Stimulated activated CD4-positive, alpha-beta T cell treated with anti-CD3 and anti-CD28 coated beads, Interleukin-1b, Interleukin-23, amount 100 ng/mL, for 48 hours (primary cell): Measurements from ENCODE around the gene PLXND1.
A peak's percentile ranks its signal among the peaks of the same experiment; 100 is the strongest.

Experiments
- DNase-seq: peaks from one replicate; pipeline ENCODE4 v3.0.0-alpha.2; 2020

The PLXND1 gene

GRCh38 chr3:129581623-129582022 is 24.9 kb downstream of the PLXND1 start:
- DNase-seq: no peak

GRCh38 chr3:129579991-129580390 is 26.5 kb downstream of the PLXND1 start:
- no peak for DNase-seq

GRCh38 chr3:129577925-129578786 is 28.3 kb downstream of the PLXND1 start:
- DNase-seq: no peak

GRCh38 chr3:129577366-129577765 is 29.1 kb downstream of the PLXND1 start:
- no peak for DNase-seq

- DNase-seq: peak; percentile 34
Observed at GRCh38 chr3:129576514-129577352, 29.7 kb downstream of the PLXND1 start.

- no peak for DNase-seq
Observed at GRCh38 chr3:129575997-129576384, 30.5 kb downstream of the PLXND1 start.

- no peak for DNase-seq
Observed at GRCh38 chr3:129575233-129575996, 31.1 kb downstream of the PLXND1 start.

GRCh38 chr3:129574206-129574605 is 32.3 kb downstream of the PLXND1 start:
- DNase-seq: no peak

GRCh38 chr3:129573493-129573892 is 33.0 kb downstream of the PLXND1 start:
- DNase-seq: no peak

- DNase-seq: no peak
Observed at GRCh38 chr3:129572603-129573002, 33.9 kb downstream of the PLXND1 start.

- no peak for DNase-seq
Observed at GRCh38 chr3:129571605-129572547, 34.6 kb downstream of the PLXND1 start.

GRCh38 chr3:129569856-129570255 is 36.6 kb downstream of the PLXND1 start:
- no peak for DNase-seq

GRCh38 chr3:129567939-129568338 is 38.5 kb downstream of the PLXND1 start:
- DNase-seq: no peak

- DNase-seq: no peak
Observed at GRCh38 chr3:129567176-129567705, 39.2 kb downstream of the PLXND1 start.

- DNase-seq: no peak
Observed at GRCh38 chr3:129565902-129566301, 40.6 kb downstream of the PLXND1 start.

- no peak for DNase-seq
Observed at GRCh38 chr3:129564981-129565644, 41.4 kb downstream of the PLXND1 start.

- DNase-seq: no peak
Observed at GRCh38 chr3:129563850-129564535, 42.5 kb downstream of the PLXND1 start.

- no peak for DNase-seq
Observed at GRCh38 chr3:129563332-129563731, 43.1 kb downstream of the PLXND1 start.

- DNase-seq: no peak
Observed at GRCh38 chr3:129562803-129563202, 43.7 kb downstream of the PLXND1 start.

GRCh38 chr3:129561619-129562248 is 44.7 kb downstream of the PLXND1 start:
- no peak for DNase-seq
